Esophagus squamous epithelium (tissue), 4 donors: ENCODE results near the gene PTPRCAP.

Experiments used
- CTCF ChIP-seq, 6 experiments: fragments of 450-650 bp in 4 of 6; fragments of 200-600 bp in 2 of 6; sonication (generic) in 2 of 6; IDR thresholded peaks; one replicate each; pipeline ENCODE4 v1.5.1; 2016 to 2019; ENCODE audit warnings: antibody characterized with exemption in 6 of 6, mild to moderate bottlenecking in 4 of 6, moderate library complexity in 4 of 6
- POLR2A ChIP-seq, 4 donors: fragments of 450-650 bp; IDR thresholded peaks; one replicate each; pipeline ENCODE4 v1.6.1; 2017; ENCODE audit warnings: antibody characterized with exemption in 4 of 4, mild to moderate bottlenecking in 4 of 4, moderate library complexity in 3 of 4

- TF ChIP-seq CTCF (IDR thresholded peaks at IDR 0.05) (peak in 3 of 6 experiments; percentile 28 to 47 (median 43)), POLR2A (IDR thresholded peaks at IDR 0.05) (peak in 2 of 4 donors; percentile 47 to 63)
Observed at GRCh38 chr11:67482827-67483798, 45.6 kb upstream of the PTPRCAP start, which contains the start of gene AIP.
